Ectodermal cell (in vitro differentiated cells): ENCODE measurements around the gene TRIM15.

Source experiments
- H3K27ac ChIP-seq: 2 replicates; pipeline ENCODE4 v1.7.0; 2013; ENCODE audit warnings: mild to moderate bottlenecking, low read depth, low read length; ENCODE audit not compliant: insufficient read depth, poor library complexity, severe bottlenecking
- H3K27me3 ChIP-seq: 2 replicates; pipeline ENCODE4 v1.7.0; 2013; ENCODE audit warnings: mild to moderate bottlenecking, low read length; ENCODE audit not compliant: insufficient read depth, control insufficient read depth, poor library complexity, severe bottlenecking
- H3K36me3 ChIP-seq: one replicate; pipeline ENCODE4 v1.7.0; 2013; ENCODE audit warnings: low read length; ENCODE audit not compliant: control insufficient read depth, insufficient read depth
- H3K4me1 ChIP-seq: one replicate; pipeline ENCODE4 v1.7.0; 2013; ENCODE audit warnings: low read length; ENCODE audit not compliant: control insufficient read depth, insufficient read depth
- H3K4me3 ChIP-seq: 2 replicates; pipeline ENCODE4 v1.7.0; 2013; ENCODE audit warnings: low read depth, low read length, control low read depth; ENCODE audit not compliant: insufficient read depth
- H3K9me3 ChIP-seq: 2 replicates; pipeline ENCODE4 v1.7.0; 2013; ENCODE audit warnings: mild to moderate bottlenecking, low read length, moderate library complexity; ENCODE audit not compliant: control insufficient read depth
- WGBS, 2 experiments: methylation state at CpG; one replicate each; pipeline ENCODE4 v1.1.7; 2013; ENCODE audit warnings: missing lambda C conversion rate in 2 of 2; 5-methylcytosine and 5-hydroxymethylcytosine counted together

The TRIM15 gene

DNA sequence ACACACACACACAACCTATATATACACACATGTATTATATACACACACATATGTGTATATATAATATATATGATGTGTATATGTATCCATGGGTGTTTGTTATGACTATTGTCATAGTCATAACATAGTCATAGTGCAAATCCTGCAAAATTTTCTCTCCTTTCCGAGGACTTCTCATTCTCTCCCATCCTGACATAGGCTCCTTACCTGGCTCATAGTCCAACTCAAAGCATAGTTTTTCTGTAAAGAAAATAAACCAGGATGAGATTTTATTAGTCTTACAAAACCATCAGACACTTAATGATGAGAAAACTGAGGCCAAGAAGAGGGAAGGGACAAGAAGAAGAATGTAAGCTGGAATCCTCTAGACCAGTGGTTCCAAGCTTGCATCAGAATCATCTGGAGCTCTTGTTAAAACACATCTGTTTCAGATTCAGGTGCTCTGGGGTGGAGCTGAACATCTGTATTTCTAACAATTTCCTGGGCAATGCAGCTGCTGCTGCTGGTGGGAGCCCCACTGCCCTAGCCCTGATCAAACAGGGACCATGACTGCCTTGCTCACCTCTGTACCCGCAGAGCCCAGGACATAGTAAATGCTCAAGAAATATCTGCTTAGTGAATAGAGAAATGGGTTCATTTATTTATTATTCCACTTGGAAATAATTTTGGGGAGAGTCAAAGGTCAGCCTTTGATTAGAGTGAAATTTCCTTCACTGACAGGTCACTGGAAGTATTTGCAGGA, 7.7 kb upstream of the TRIM15 start:
- Histone ChIP-seq H3K36me3 (no peaks in the 10 kb centered on the region), H3K9me3 (no peaks in the 10 kb centered on the region), H3K4me1 (no peaks in the 10 kb centered on the region), H3K4me3 (no peak overlapping the region), H3K27me3 (no peaks in the 10 kb centered on the region), H3K27ac (no peak overlapping the region)
- WGBS, 2 experiments = 93 to 100% methylated on average over 2 of the region's 2 CpGs

DNA sequence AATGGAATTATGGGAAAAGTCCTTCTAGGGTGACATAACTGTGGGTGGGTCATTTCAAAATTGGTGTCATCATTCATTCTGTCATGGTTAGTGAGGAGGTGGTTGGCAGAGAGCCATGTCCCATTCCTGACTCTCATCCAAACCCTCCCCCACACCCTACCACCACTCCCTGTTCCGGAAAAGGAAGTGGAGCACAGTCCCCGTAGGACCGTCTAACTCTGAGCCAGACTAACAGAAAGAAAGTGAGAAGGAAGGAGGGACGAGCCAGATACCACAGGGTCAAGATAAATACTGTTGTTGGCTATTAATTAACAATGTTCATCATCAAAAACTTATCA, 7.1 kb upstream of the TRIM15 start:
- H3K9me3 ChIP-seq = no peaks in the 10 kb centered on the region
- H3K4me1 ChIP-seq = no peaks in the 10 kb centered on the region
- H3K27ac ChIP-seq = no peak overlapping the region
- no peaks in the 10 kb centered on the region for H3K36me3 ChIP-seq
- no peaks in the 10 kb centered on the region for H3K27me3 ChIP-seq
- H3K4me3 ChIP-seq = no peak overlapping the region
- WGBS, 2 experiments = 80 to 100% methylated on average over 3 to 4 of the region's 4 CpGs

DNA sequence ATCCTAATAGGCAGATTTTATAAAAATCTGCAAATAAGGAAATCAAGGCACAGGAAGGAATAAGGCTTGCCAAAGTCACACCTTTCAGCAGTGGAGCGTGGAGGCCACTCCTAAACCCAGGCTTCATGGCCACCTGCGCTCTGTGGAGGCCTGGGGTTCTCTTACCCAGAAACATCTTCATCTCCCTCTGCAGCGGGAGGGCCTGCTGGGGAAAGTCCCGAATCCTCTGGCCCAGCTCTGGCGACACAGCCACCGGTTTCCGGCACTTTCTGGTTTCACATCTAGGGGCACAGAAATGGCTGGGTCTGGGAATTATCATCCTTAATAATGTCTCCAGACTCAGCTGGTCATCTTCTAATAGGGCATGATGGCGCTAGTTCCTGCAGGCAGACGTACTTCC, 6.6 kb upstream of the TRIM15 start:
- Histone ChIP-seq H3K4me1 (no peaks in the 10 kb centered on the region), H3K27me3 (no peaks in the 10 kb centered on the region), H3K9me3 (no peaks in the 10 kb centered on the region), H3K36me3 (no peaks in the 10 kb centered on the region), H3K27ac (no peak overlapping the region), H3K4me3 (no peak overlapping the region)
- 94% methylated on average over 9 of the region's 9 CpGs for WGBS, 2 experiments

DNA sequence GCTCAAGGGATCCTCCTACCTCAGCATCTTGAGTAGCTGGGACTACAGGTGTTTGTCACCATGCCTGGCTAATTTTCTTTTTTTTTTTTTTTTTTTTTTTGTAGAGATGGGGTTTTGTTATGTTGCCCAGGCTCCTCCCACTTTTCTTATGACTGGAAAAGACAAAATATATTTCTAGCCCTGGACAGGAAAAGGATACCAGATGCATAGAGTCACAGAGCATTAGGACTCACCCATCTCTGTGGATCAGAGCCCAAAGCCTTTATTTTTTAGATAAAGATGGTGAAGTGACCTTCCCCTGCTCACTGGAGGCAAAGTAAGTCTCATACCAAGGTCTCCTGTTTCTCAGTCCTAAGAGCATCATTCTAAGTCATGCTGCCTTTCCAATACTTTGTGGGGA, 5.8 kb upstream of the TRIM15 start:
- H3K27ac ChIP-seq = no peak overlapping the region
- no peaks in the 10 kb centered on the region for H3K36me3 ChIP-seq
- H3K4me3 ChIP-seq = no peak overlapping the region
- no peaks in the 10 kb centered on the region for H3K4me1 ChIP-seq
- no peaks in the 10 kb centered on the region for H3K27me3 ChIP-seq
- no peaks in the 10 kb centered on the region for H3K9me3 ChIP-seq

DNA sequence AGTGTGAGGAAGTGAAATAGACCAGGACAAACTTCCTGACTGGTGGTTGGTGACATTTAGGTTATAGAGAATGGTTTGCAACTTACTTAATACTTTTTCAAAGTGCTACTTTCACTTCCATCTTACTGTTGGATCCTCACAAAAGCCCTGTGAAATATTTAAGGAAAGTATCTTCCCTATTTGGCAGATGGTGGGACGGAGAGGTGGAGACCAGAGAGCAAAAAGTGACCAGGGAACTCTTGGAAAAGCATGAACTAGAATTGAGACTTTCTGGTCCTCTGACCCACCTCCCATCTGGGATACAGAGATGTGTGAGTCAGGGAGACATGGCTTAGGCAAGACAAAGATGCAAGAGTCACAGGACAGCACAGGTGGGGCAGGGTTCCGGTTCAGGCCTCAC, 5.3 kb upstream of the TRIM15 start:
- H3K9me3 ChIP-seq = no peaks in the 10 kb centered on the region
- no peaks in the 10 kb centered on the region for H3K4me1 ChIP-seq
- 83 to 95% methylated on average over 2 of the region's 2 CpGs for WGBS, 2 experiments
- H3K36me3 ChIP-seq = no peaks in the 10 kb centered on the region
- no peaks in the 10 kb centered on the region for H3K27me3 ChIP-seq
- no peak overlapping the region for H3K4me3 ChIP-seq
- H3K27ac ChIP-seq = no peak overlapping the region

DNA sequence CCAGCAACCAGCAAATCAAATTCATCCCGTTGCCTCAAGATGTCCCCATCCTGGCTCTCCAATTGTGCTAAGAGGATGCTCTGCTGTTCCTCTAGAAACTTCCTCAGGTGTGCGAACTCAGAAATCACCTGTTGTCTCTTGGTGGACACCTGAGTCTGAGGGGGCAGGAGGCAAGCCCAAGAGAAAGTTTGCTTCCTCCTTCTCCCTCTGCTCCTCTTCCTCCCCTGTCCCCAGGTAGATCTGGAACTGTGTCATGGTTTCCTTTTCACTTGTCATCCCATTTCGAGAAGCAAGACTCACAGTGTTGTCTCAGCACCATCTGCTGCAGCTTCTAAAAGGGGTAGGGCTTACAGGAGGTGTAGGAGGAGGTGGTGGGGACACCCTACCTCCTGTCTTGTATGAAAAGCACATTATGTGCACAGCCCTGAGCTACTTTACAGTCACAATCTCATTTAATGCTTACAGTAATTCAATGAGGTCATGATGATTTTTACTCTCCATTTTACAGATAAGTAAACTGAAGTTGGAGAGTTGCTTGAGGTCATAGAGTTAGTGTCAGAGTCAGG, 4.8 kb upstream of the TRIM15 start:
- H3K4me3 ChIP-seq = no peak overlapping the region
- H3K27me3 ChIP-seq = no peaks in the 10 kb centered on the region
- WGBS, 2 experiments = 72 to 82% methylated on average over 3 of the region's 3 CpGs
- no peaks in the 10 kb centered on the region for H3K36me3 ChIP-seq
- no peak overlapping the region for H3K27ac ChIP-seq
- H3K9me3 ChIP-seq = no peaks in the 10 kb centered on the region
- no peaks in the 10 kb centered on the region for H3K4me1 ChIP-seq

DNA sequence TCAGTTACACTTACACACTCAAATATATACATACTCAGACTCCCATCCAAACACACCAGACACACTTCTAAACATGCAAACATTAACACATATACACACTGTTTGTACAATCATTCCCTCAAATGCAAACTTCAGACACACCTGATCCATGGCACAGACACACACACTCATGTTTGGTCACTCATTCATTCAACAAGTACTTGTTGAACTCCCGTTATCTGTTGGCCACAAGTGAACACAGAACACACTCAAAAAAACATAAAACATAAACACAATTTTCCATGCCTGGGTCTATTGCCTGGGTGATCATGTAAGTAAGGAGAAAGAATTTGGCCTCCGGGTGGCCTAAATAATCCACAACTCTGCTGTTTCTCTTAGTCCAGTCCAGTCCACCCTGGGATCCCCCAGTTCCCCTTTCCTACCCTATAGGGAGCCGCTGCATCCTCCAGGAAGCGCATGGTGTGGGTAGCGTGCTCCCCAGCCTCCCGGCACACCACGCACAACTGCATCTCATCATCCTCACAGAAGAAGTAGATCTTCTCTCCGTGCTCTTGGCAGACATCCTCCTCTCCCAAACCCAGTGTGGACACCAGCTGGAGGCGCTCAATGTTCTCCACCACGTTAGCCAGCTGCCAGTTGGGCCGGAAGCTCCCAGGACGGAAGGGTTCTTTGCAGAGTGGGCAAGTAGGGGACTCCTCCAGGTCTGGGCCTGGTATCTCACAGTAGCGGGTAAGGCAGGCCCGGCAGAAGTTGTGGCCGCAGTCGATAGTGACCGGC, 3.1 kb upstream of the TRIM15 start:
- no peaks in the 10 kb centered on the region for H3K36me3 ChIP-seq
- no peaks in the 10 kb centered on the region for H3K27me3 ChIP-seq
- no peak overlapping the region for H3K4me3 ChIP-seq
- 90% methylated on average over 17 of the region's 17 CpGs for WGBS, 2 experiments
- no peaks in the 10 kb centered on the region for H3K4me1 ChIP-seq
- no peaks in the 10 kb centered on the region for H3K9me3 ChIP-seq
- no peak overlapping the region for H3K27ac ChIP-seq

DNA sequence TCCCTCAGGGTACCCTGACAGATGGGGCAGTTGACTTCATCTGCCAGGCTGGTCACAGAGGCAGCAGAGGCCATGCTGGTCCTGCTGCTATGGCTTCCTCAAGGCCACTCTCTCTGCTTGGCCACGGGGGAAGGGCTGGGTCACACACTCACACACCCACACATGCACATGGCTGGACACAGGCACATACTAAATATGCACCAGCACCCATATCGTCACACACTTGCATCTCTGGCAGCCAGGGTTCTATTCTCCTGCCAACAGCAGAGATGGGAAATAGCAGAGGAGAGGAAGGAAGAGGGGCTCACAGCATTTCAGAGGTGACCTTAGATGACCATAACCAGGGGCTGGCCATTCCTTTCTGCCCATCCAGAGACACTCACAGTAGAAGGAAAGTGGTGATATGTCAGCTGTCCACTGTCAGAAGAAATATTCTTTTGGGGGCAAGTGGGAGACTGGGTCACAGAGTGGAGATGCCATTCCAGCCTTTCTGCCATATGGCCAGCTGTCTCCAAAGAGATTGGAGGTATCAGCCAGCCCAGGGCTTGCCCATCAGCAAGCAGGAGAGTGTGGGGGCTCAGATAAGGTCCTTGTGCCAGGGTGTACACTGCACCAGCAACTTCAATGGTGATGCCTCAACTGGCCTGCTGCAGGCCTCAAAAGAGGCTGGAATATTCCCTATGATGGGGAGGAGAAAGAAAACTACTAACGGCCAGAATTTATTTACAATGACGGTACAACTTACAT, 2.4 kb upstream of the TRIM15 start, which contains the start of gene TRIM10:
TSS of gene TRIM10 (minus strand) at position 427 of the 747 bp plus-strand sequence. CDS start at position 74, 353 bp downstream.
- H3K27ac ChIP-seq = no peak within 1 kb of the TSS

DNA sequence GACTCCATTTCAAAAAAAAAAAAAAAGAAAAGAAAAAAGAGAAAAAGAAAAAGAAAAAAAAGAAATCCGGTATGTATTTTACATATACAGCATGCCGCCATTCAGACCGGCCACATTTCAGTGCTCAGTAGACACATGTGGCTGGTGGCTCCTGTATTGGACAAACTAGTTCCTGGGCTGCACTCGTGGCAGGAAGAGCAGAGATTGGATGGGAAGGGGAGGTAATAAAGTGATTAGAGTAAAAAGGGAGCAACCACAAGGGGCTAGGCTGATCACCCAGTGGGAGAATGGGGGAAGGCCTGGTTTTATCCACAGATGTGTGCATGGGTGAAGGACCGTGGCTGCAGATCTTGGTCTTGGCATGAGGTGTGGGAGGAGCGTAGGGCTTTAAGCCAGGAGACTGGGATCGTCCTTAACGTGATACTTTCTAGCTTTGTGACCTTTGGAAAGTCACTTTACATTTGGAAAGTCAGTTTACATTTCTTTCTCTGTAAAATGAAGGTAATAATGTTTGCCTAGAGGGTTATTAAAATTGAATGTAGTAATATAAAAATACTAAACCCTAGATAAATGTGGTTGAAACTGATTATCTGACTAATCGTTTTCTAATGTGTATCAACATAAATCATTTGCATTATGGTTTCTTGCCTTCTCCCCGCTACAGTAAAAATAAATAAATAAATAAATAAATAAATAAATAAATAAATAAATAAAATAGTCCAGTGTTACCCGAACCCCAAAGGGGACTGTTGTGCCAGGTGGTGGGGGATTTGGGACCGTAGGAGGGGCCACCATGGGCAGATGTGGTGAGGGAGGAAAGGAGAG, 869 bp upstream of the TRIM15 start:
- Histone ChIP-seq H3K27me3 (peaks cover 3% of the 10 kb centered on the region), H3K4me3 (no peak overlapping the region), H3K36me3 (no peaks in the 10 kb centered on the region), H3K9me3 (no peaks in the 10 kb centered on the region), H3K27ac (no peak overlapping the region), H3K4me1 (no peaks in the 10 kb centered on the region)
- WGBS, 2 experiments = 92% methylated on average over 10 of the region's 12 CpGs

More for the DNA sequence above, 2.4 kb upstream of the TRIM15 start, which contains the start of gene TRIM10:
- H3K9me3 ChIP-seq = no peaks in the 10 kb centered on the region
- H3K4me3 ChIP-seq = no peak within 1 kb of the TSS
- H3K4me1 ChIP-seq = no peaks in the 10 kb centered on the region
- no peaks in the 10 kb centered on the region for H3K36me3 ChIP-seq
- H3K27me3 ChIP-seq = no peaks in the 10 kb centered on the region
- 88 to 89% methylated on average over 4 of the region's 4 CpGs for WGBS, 2 experiments
